Measurements from ENCODE around the gene COLEC11. TPM values are rescaled to one million over a fixed set of nuclear protein-coding genes. Genes with fewer than 3 reads are reported as not detected.

Gene COLEC11
- total and polyA plus RNA-seq, 2 of the 13 experiments (the other 11 are each of a cell fraction or from before 2014, with no cell fraction given), result 1.5 to 3.0 TPM

DNA sequence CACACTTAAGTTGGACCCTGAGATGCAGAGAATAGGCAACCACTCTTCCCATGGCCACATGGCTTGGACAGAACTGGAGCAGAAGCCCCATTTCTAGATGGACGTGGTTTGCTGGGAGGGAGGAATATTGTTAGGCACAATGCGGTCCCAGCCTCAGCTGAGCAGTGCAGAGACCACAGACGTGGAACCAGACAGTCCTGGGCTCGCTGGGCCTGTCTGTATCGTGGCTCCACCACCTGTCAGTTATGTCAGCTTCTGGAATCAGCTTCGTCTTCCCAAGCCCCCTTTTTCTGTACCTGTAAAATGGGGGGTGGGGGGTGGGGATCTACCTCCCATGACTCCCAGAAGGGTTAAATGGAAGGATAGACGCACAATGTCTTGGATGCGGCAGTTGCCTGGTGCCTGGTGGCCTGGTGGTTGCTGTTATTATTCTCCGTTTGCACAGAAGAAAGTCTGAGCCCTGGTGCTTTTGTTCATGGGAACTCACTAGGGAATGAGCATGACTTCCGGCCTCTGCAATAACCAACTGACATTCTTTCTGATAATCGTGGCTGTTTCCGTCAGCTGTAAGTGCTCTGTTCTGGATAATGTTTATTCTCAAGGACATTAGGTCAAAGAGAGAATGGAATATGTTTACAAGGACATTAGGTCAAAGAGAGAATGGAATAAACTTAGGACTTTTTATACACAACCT is 31.4 kb downstream of the COLEC11 start:
- ChIA-PET CTCF (ENCODE audit: low intra/inter-chr PET ratio, low total read pairs) (interaction anchor here (2.1 kb wide), 1 partner anchor 25 kb away, joined by 11 read pairs; no protein-coding TSS in a partner anchor), POLR2A (interaction anchor here (0.7 kb wide), 1 partner anchor 26 kb away, joined by 3 read pairs; no protein-coding TSS in a partner anchor)
- H3K4me3 ChIP-seq (replicated peaks in 1 of 3; ENCODE audit: insufficient read depth in 1 of 3, low read depth in 2 of 3, low read length in 3 of 3), result 0 out of 6 replicates have a peak overlapping the region, but pooled peaks of 1 of the 3 experiments have one; percentile 1
- DNase-seq (ENCODE audit: low spot score) (peak; percentile 51), FAIRE-seq (no peak), ATAC-seq (peak; percentile 34)
- H2AFZ ChIP-seq (ENCODE audit: low read length), result no peak overlapping the region
- no peaks in the 10 kb centered on the region for H3K36me3 ChIP-seq (replicated peaks in 1 of 2; ENCODE audit: control insufficient read depth in 1 of 2, insufficient read depth in 2 of 2, low read length in 2 of 2)
- H3K4me2 ChIP-seq (ENCODE audit: low read depth, low read length), result peak overlapping the region; percentile 33
- no peaks in the 10 kb centered on the region for H3K79me2 ChIP-seq (ENCODE audit: insufficient read depth, low read length)
- no peak overlapping the region for H3K27ac ChIP-seq (ENCODE audit: extremely low read length, insufficient read depth, low read length)
- 49% methylated on average over 10 of the region's 12 CpGs for WGBS (ENCODE audit: low lambda C conversion rate)
- BruUV-seq (replicated peaks), result no TSS peak
- H3K9me3 ChIP-seq (ENCODE audit: low read length), result no peaks in the 10 kb centered on the region
- peaks cover 18% of the 10 kb centered on the region for H3K4me1 ChIP-seq (ENCODE audit: insufficient read depth, low read length)
- intact Hi-C loops (cut with micrococcal nuclease; ENCODE audit: unreplicated experiment), result loop anchor here (1.0 kb wide), 1 partner anchor 24 kb away; no protein-coding TSS in a partner anchor
- in situ Hi-C loops (cut with HindIII; ENCODE audit: extremely low pct_ligation_motif_present, low pct_unique_long_range_greater_than_20kb), result no loop called here
- no peak overlapping the region for H3K9ac ChIP-seq (ENCODE audit: insufficient read depth, low read depth, low read length)
- H4K20me1 ChIP-seq (ENCODE audit: insufficient read depth, low read length), result no peaks in the 10 kb centered on the region
- peaks cover 0 to 11% of the 10 kb centered on the region in 2 experiments; a peak in 2 of 5 replicates for H3K27me3 ChIP-seq (ENCODE audit: control insufficient read depth in 1 of 2, insufficient read depth in 2 of 2, low read length in 2 of 2)
- TF ChIP-seq STAG1 (CRISPR knock-in tag; IDR thresholded peaks at IDR 0.05) (no peak), TAF1 (CRISPR knock-in tag; IDR thresholded peaks at IDR 0.05) (no peak), GATAD2A (CRISPR knock-in tag; IDR thresholded peaks at IDR 0.05) (0 out of 2 replicates have a peak, but pooled peaks have one; percentile 8), ZNF234 (CRISPR knock-in tag; conservative IDR thresholded peaks at IDR 0.05) (no peak), ZNF24 (IDR thresholded peaks at IDR 0.05) (no peak), MEF2D (CRISPR knock-in tag; IDR thresholded peaks at IDR 0.05) (no peak), FOSL2 (CRISPR knock-in tag; IDR thresholded peaks at IDR 0.05) (no peak), ZNF260 (CRISPR knock-in tag; IDR thresholded peaks at IDR 0.05; ENCODE audit: borderline replicate concordance, low read depth) (no peak), ZNF549 (CRISPR knock-in tag; IDR thresholded peaks at IDR 0.05) (no peak), ZNF317 (CRISPR knock-in tag; IDR thresholded peaks at IDR 0.05) (0 out of 2 replicates have a peak, but pooled peaks have one; percentile 22), SOX13 (IDR thresholded peaks at IDR 0.05) (no peak), SOX13 (CRISPR knock-in tag; conservative IDR thresholded peaks at IDR 0.05 in 1 of 2, IDR thresholded peaks at IDR 0.05 in 1 of 2) (peak in 1 of 2 experiments; percentile 50; a peak in 1 of 4 replicates), ETV5 (CRISPR knock-in tag; IDR thresholded peaks at IDR 0.05; ENCODE audit: borderline replicate concordance) (peak; percentile 62; the same call in 1 of the 2 replicates), MED1 (CRISPR knock-in tag; IDR thresholded peaks at IDR 0.05) (no peak), SOX6 (IDR thresholded peaks at IDR 0.05) (no peak), SOX6 (CRISPR knock-in tag; IDR thresholded peaks at IDR 0.05) (peak; percentile 54; the same call in 1 of the 2 replicates), FOXA3 (CRISPR knock-in tag; IDR thresholded peaks at IDR 0.05) (peak; percentile 33; the same call in 1 of the 2 replicates), ZFP36L2 (CRISPR knock-in tag; IDR thresholded peaks at IDR 0.05) (no peak), ZNF547 (CRISPR knock-in tag; IDR thresholded peaks at IDR 0.05) (no peak), DPF2 (CRISPR knock-in tag; IDR thresholded peaks at IDR 0.05; ENCODE audit: borderline replicate concordance, low read depth) (no peak), CHCHD3 (CRISPR knock-in tag; IDR thresholded peaks at IDR 0.05) (no peak), ETV6 (CRISPR knock-in tag; conservative IDR thresholded peaks at IDR 0.05) (no peak)
- TF ChIP-seq, protein P1, sequence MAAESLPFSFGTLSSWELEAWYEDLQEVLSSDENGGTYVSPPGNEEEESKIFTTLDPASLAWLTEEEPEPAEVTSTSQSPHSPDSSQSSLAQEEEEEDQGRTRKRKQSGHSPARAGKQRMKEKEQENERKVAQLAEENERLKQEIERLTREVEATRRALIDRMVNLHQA (CRISPR knock-in tag; IDR thresholded peaks at IDR 0.05), result no peak
- TF ChIP-seq, protein P2, sequence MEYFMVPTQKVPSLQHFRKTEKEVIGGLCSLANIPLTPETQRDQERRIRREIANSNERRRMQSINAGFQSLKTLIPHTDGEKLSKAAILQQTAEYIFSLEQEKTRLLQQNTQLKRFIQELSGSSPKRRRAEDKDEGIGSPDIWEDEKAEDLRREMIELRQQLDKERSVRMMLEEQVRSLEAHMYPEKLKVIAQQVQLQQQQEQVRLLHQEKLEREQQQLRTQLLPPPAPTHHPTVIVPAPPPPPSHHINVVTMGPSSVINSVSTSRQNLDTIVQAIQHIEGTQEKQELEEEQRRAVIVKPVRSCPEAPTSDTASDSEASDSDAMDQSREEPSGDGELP (IDR thresholded peaks at IDR 0.05; ENCODE audit: borderline replicate concordance, low read depth), result peak; percentile 74; the same call in 1 of the 2 replicates
- TF ChIP-seq, protein P3, sequence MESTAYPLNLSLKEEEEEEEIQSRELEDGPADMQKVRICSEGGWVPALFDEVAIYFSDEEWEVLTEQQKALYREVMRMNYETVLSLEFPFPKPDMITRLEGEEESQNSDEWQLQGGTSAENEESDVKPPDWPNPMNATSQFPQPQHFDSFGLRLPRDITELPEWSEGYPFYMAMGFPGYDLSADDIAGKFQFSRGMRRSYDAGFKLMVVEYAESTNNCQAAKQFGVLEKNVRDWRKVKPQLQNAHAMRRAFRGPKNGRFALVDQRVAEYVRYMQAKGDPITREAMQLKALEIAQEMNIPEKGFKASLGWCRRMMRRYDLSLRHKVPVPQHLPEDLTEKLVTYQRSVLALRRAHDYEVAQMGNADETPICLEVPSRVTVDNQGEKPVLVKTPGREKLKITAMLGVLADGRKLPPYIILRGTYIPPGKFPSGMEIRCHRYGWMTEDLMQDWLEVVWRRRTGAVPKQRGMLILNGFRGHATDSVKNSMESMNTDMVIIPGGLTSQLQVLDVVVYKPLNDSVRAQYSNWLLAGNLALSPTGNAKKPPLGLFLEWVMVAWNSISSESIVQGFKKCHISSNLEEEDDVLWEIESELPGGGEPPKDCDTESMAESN (CRISPR knock-in tag; conservative IDR thresholded peaks at IDR 0.05), result no peak
